DOHH2 (cell line): ENCODE measurements around the gene RPRM.

ENCODE experiments used
- CTCF ChIP-seq: fragments of 200-600 bp; sonication (generic); IDR thresholded peaks from one replicate; pipeline ENCODE4 v1.5.1; 2014; ENCODE audit warnings: antibody characterized with exemption, mild to moderate bottlenecking, low read depth, low read length; ENCODE audit not compliant: poor library complexity, severe bottlenecking
- EZH2phosphoT487 ChIP-seq: fragments of 200-600 bp; sonication (generic); IDR thresholded peaks from 2 replicates; pipeline ENCODE4 v1.6.1; 2017; ENCODE audit warnings: borderline replicate concordance, mild to moderate bottlenecking, antibody characterized with exemption, low read length, moderate library complexity, mixed read lengths

GRCh38 chr2:153519257-153519875 lies 40.8 kb upstream of the RPRM start:
- TF ChIP-seq CTCF (peak; percentile 84), EZH2phosphoT487 (no peak)
